ENCODE data around the gene AICDA.
"Not testable (repeated sequence)": the region's sequence is repeated elsewhere in the genome, so short reads cannot be mapped to it uniquely, and the experiment has no call there.

AICDA gene

DNA sequence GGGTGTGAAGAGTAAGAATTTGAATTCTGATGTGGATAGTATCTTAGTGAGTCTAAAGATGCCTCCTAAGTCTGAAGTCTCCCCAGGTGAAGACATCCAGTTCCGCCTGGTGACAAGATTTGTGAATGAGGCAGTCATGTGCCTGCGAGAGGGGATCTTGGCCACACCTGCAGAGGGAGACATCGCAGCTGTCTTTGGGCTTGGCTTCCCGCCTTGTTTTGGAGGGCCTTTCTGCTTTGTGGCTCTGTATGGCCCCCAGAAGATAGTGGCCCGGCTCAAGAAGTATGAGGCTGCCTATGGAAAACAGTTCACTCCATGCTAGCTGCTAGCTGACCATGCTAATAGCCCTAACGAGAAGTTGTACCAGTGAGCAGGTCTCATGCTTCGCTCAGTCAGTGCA is 24.6 kb upstream of the AICDA start (continued):
- no peak for TF ChIP-seq PATZ1 (CRISPR knock-in tag; IDR thresholded peaks at IDR 0.05; ENCODE audit: borderline replicate concordance)
- TF ChIP-seq ZFP3 (CRISPR knock-in tag; IDR thresholded peaks at IDR 0.05) = no peak
- no peak for TF ChIP-seq BACH2 (CRISPR knock-in tag; IDR thresholded peaks at IDR 0.05; ENCODE audit: borderline replicate concordance)
- TF ChIP-seq ZC3H10 (CRISPR knock-in tag; IDR thresholded peaks at IDR 0.05) = no peak
- TF ChIP-seq CREB5 (CRISPR knock-in tag; IDR thresholded peaks at IDR 0.05; ENCODE audit: low read depth) = no peak

GRCh38 chr12:8636581-8636980 is 23.9 kb upstream of the AICDA start:
- TF ChIP-seq, protein P1, sequence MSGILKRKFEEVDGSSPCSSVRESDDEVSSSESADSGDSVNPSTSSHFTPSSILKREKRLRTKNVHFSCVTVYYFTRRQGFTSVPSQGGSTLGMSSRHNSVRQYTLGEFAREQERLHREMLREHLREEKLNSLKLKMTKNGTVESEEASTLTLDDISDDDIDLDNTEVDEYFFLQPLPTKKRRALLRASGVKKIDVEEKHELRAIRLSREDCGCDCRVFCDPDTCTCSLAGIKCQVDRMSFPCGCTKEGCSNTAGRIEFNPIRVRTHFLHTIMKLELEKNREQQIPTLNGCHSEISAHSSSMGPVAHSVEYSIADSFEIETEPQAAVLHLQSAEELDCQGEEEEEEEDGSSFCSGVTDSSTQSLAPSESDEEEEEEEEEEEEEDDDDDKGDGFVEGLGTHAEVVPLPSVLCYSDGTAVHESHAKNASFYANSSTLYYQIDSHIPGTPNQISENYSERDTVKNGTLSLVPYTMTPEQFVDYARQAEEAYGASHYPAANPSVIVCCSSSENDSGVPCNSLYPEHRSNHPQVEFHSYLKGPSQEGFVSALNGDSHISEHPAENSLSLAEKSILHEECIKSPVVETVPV (CRISPR knock-in tag; IDR thresholded peaks at IDR 0.05) = no peak
- TF ChIP-seq SNAI2 (CRISPR knock-in tag; IDR thresholded peaks at IDR 0.05) (no peak), ESRRG (CRISPR knock-in tag; IDR thresholded peaks at IDR 0.05) (no peak)
- no peak for ATAC-seq

DNA sequence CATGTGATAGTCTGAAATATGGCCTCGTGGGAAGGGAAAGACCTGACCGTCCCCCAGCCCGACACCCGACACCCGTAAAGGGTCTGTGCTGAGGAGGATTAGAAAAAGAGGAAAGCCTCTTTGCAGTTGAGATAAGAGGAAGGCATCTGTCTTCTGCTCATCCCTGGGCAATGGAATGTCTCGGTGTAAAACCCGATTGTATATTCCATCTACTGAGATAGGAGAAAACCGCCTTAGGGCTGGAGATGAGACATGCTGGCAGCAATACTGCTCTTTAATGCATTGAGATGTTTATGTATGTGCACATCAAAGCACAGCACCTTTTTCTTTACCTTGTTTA is 23.3 kb upstream of the AICDA start:
- not testable (repeated sequence) for ATAC-seq

GRCh38 chr12:8635342-8636006 is 22.8 kb upstream of the AICDA start:
- ATAC-seq = not testable (repeated sequence)

DNA sequence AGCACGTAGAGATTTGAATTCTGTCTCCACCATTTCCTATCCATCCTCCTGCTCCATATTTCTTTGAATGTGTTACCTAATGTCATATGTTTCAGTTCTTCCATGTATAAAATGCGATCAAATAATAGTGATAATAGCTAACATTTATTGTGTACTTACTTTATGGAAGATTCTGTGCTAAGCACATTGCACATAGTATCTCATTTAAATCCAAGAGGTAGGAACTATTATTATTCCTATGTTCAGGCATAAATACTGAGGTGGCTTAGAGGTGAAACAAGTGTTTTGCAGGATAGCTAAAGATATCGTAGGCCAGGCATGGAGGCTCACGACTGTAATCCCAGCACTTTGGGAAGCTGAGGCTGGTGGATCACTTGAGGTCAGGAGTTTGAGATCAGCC is 17.5 kb upstream of the AICDA start:
- ATAC-seq = no peak
- TF ChIP-seq ARNTL (CRISPR knock-in tag; IDR thresholded peaks at IDR 0.05; ENCODE audit: borderline replicate concordance, low read depth) = no peak
- TF ChIP-seq PATZ1 (CRISPR knock-in tag; IDR thresholded peaks at IDR 0.05; ENCODE audit: borderline replicate concordance) = no peak
- TF ChIP-seq ZFP30 (CRISPR knock-in tag; IDR thresholded peaks at IDR 0.05) = no peak
- TF ChIP-seq GLIS3 (CRISPR knock-in tag; IDR thresholded peaks at IDR 0.05) = no peak
- TF ChIP-seq, protein P2, sequence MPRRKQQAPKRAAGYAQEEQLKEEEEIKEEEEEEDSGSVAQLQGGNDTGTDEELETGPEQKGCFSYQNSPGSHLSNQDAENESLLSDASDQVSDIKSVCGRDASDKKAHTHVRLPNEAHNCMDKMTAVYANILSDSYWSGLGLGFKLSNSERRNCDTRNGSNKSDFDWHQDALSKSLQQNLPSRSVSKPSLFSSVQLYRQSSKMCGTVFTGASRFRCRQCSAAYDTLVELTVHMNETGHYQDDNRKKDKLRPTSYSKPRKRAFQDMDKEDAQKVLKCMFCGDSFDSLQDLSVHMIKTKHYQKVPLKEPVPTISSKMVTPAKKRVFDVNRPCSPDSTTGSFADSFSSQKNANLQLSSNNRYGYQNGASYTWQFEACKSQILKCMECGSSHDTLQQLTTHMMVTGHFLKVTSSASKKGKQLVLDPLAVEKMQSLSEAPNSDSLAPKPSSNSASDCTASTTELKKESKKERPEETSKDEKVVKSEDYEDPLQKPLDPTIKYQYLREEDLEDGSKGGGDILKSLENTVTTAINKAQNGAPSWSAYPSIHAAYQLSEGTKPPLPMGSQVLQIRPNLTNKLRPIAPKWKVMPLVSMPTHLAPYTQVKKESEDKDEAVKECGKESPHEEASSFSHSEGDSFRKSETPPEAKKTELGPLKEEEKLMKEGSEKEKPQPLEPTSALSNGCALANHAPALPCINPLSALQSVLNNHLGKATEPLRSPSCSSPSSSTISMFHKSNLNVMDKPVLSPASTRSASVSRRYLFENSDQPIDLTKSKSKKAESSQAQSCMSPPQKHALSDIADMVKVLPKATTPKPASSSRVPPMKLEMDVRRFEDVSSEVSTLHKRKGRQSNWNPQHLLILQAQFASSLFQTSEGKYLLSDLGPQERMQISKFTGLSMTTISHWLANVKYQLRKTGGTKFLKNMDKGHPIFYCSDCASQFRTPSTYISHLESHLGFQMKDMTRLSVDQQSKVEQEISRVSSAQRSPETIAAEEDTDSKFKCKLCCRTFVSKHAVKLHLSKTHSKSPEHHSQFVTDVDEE (CRISPR knock-in tag; IDR thresholded peaks at IDR 0.05) = no peak
- no peak for TF ChIP-seq ZFP3 (CRISPR knock-in tag; IDR thresholded peaks at IDR 0.05)
- no peak for TF ChIP-seq ISL1 (CRISPR knock-in tag; IDR thresholded peaks at IDR 0.05)
- no peak for TF ChIP-seq ZNF565 (CRISPR knock-in tag; conservative IDR thresholded peaks at IDR 0.05; ENCODE audit: low read depth)
- TF ChIP-seq CSDC2 (CRISPR knock-in tag; IDR thresholded peaks at IDR 0.05) = no peak
- TF ChIP-seq ZC3H10 (CRISPR knock-in tag; IDR thresholded peaks at IDR 0.05) = no peak
- TF ChIP-seq, protein P3, sequence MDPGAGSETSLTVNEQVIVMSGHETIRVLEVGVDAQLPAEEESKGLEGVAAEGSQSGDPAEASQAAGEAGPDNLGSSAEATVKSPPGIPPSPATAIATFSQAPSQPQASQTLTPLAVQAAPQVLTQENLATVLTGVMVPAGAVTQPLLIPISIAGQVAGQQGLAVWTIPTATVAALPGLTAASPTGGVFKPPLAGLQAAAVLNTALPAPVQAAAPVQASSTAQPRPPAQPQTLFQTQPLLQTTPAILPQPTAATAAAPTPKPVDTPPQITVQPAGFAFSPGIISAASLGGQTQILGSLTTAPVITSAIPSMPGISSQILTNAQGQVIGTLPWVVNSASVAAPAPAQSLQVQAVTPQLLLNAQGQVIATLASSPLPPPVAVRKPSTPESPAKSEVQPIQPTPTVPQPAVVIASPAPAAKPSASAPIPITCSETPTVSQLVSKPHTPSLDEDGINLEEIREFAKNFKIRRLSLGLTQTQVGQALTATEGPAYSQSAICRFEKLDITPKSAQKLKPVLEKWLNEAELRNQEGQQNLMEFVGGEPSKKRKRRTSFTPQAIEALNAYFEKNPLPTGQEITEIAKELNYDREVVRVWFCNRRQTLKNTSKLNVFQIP (CRISPR knock-in tag; IDR thresholded peaks at IDR 0.05; ENCODE audit: borderline replicate concordance, low read depth) = no peak
- TF ChIP-seq TOX (CRISPR knock-in tag; IDR thresholded peaks at IDR 0.05; ENCODE audit: borderline replicate concordance) = no peak
